Epithelial cell of esophagus (primary cell): ENCODE data around the gene TMEM100.

ENCODE experiments used
- DNase-seq: peaks from one replicate; pipeline ENCODE4 v3.0.0; 2010; ENCODE audit warnings: low read depth
- H3K4me3 ChIP-seq: 2 replicates; pipeline ENCODE4 v1.5.1; 2011; ENCODE audit warnings: mild to moderate bottlenecking, low read length, control low read depth
- CTCF ChIP-seq: IDR thresholded peaks from 2 replicates; pipeline ENCODE4 v1.5.1; 2011; ENCODE audit warnings: low read depth, mild to moderate bottlenecking, low read length, control low read depth, inconsistent platforms; ENCODE audit not compliant: insufficient read depth; ENCODE audit errors: missing control alignments

Gene TMEM100

DNA sequence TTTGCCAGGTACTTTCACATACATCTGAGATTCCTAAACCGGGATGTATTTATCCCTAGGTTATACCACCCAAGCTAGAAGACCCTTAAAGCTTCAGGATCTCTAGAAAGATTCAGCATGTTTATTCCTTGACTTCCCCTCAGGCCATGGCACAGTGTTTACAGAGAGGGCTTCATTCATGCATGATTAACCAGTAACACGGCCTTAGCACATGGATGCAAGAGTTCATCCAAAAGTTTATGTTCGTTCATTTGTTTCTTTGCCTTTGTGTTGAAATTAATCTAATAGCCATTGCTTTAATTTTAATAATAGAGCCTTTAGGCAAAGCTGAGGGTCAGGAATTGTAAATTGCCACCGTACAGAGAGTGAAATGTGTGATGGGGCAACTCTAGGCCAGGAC, 41.9 kb upstream of the TMEM100 start:
- no peak for TF ChIP-seq CTCF
- DNase-seq = no peak

DNA sequence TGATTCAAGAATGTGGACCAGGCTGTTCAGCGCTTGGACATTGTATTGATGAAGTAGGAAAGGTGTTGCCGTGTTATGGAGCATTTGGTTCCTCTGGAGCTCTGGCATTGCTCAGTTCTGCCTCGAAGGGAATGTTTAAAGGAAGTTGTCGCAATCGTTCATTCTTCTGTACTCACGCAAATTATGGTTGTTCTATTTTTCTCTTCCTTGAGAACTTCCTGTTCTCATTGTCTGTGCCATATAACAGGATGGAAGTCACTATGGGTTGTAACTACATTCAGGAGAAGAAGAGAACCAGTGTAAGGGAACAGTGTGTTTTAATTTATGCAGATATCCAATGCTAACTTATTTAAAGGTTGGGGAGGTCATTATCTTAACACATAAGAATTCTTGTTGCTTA, 41.2 kb upstream of the TMEM100 start:
- DNase-seq = peak; percentile 14
- no peak overlapping the region for H3K4me3 ChIP-seq
- TF ChIP-seq CTCF = no peak

More for the DNA sequence above, 41.9 kb upstream of the TMEM100 start:
- no peak overlapping the region for H3K4me3 ChIP-seq

- DNase-seq = no peak
- no peak overlapping the region for H3K4me3 ChIP-seq
- TF ChIP-seq CTCF = no peak
These were observed 39.6 kb upstream of the TMEM100 start for GRCh38 chr17:55762086-55762858.

DNA sequence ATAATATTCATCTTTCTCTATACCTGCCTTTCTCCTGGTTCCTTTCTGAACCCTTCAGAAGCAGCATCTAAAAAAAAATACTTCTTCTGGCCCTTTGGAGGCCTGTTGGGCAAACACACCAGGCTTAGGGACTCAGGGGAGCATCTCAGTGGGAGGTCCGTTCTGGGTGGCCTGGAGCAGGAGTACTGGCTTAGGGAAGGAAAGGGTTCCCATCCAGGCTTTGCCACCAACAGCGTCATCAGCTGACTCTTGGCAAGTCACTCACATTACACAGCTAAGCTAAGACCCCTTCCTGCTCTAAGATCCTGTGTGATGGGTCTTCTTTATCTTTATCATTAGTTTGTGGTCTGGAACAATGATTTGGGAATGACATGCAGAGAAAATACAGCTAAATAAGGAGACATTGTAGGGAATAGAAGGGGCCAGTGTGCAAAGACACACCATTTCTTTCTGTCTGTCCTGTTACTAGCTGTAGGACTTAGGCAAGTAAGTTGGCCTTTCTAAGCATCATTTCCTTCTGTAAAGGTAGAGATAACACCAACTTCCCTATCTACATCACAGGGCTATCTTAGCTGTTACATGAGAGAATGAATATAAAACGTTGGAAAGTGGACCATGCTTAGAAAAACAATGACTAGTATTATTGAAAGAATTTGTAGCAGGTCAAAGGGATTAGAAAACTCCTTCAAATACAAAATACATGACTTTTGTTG, 38.1 kb upstream of the TMEM100 start:
- H3K4me3 ChIP-seq = no peak overlapping the region
- no peak for DNase-seq
- no peak for TF ChIP-seq CTCF

DNA sequence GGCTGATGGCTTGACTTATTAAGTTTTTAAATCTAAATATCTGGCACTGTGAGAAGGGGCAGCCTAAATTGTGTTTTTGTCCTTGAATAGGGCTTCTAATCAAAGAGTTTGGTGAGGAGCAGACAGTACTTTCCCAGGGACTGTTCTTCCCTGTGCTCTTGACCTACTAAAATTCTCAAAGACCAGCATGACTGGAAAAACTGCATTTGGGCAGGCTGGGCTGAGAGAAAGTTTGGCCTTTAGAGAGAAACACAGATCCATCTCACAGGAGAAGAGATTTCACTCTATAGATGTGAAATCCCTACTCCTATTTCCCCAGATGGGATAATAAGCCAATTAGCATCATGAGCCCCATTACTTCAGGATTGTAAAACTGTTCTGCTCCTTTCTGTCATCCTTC, 35.5 kb upstream of the TMEM100 start:
- DNase-seq = no peak
- no peak for TF ChIP-seq CTCF

DNA sequence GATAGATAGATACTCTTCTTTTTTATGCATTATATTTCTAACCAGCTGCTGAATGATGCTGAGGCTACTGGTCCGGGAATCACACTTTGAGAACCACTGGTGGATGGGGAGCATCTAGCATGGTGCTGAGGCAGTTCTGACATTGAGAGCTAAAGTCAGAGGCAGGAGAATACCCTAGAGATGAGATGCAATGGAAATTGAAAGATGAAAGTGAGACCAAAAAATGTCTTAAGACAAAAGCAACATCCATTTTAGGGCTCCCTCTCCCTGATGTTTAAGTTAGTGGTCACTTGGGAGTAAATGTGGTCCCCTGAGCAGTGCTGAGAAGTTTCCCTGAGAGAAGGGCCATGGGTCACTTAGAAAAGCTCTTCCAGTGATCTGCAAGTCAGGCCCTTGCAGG, 35.0 kb upstream of the TMEM100 start:
- no peak for TF ChIP-seq CTCF

More for the DNA sequence above, 35.5 kb upstream of the TMEM100 start:
- H3K4me3 ChIP-seq = no peak overlapping the region

GRCh38 chr17:55756689-55757088, 34.0 kb upstream of the TMEM100 start:
- no peak overlapping the region for H3K4me3 ChIP-seq
- no peak for TF ChIP-seq CTCF
- DNase-seq = no peak

More for the DNA sequence above, 35.0 kb upstream of the TMEM100 start:
- DNase-seq = no peak
- H3K4me3 ChIP-seq = no peak overlapping the region
